A673 (cell line): ENCODE data around the gene SPATS2L. TPM values are rescaled to one million over a fixed set of nuclear protein-coding genes. Genes with fewer than 3 reads are reported as not detected.

Experiments used
- BruUV-seq: library from RNA; stranded (reverse); fragments of 400-500 nt; replicated peaks from 2 replicates; lab custom pipeline; 2021; lab: Mats Ljungman, UMichigan
- CTCF ChIA-PET: fragments of 300-600 bp; sonication (Branson Sonifier 250); formaldehyde crosslinking; loops from one replicate; lab custom pipeline; 2022; ENCODE audit warnings: antibody characterized with exemption; lab: Charles Lee
- POLR2A ChIA-PET: fragments of 300-600 bp; sonication (Branson Sonifier 250); formaldehyde crosslinking; loops from one replicate; lab custom pipeline; 2022; ENCODE audit warnings: antibody characterized with exemption; ENCODE audit not compliant: low non-redundant PET; lab: Charles Lee
- DNase-seq: peaks from one replicate; pipeline ENCODE4 v3.0.0-alpha.2; 2015; ENCODE audit warnings: low spot score
- H3K27ac ChIP-seq: fragments of 200-600 bp; sonication (generic); 2 replicates; pipeline ENCODE4 v1.5.1; 2016; ENCODE audit warnings: mixed run types, low read depth, mild to moderate bottlenecking, mixed read lengths, antibody characterized with exemption, low read length; ENCODE audit not compliant: poor library complexity, severe bottlenecking
- H3K27me3 ChIP-seq: fragments of 200-600 bp; sonication (generic); replicated peaks from 2 replicates; pipeline ENCODE4 v1.6.1; 2017; ENCODE audit warnings: mixed run types, low read depth, mild to moderate bottlenecking, mixed read lengths, antibody characterized with exemption, low read length; ENCODE audit not compliant: insufficient read depth, poor library complexity
- H3K36me3 ChIP-seq: fragments of 200-600 bp; sonication (generic); 2 replicates; pipeline ENCODE4 v1.6.1; 2016; ENCODE audit warnings: mixed run types, mild to moderate bottlenecking, mixed read lengths, antibody characterized with exemption, low read length; ENCODE audit not compliant: insufficient read depth, poor library complexity, severe bottlenecking
- H3K4me1 ChIP-seq: fragments of 200-600 bp; sonication (generic); 2 replicates; pipeline ENCODE4 v1.6.1; 2017; ENCODE audit warnings: mixed run types, mild to moderate bottlenecking, mixed read lengths, antibody characterized with exemption, low read length; ENCODE audit not compliant: insufficient read depth, poor library complexity, severe bottlenecking
- H3K4me3 ChIP-seq: fragments of 200-600 bp; sonication (generic); 2 replicates; pipeline ENCODE4 v1.5.1; 2016; ENCODE audit warnings: low read depth, mixed run types, mild to moderate bottlenecking, mixed read lengths, low read length; ENCODE audit not compliant: poor library complexity, severe bottlenecking
- H3K9me3 ChIP-seq: fragments of 200-600 bp; sonication (generic); 2 replicates; pipeline ENCODE4 v1.6.1; 2016; ENCODE audit warnings: mixed run types, low read depth, mild to moderate bottlenecking, mixed read lengths, antibody characterized with exemption, low read length; ENCODE audit not compliant: poor library complexity, severe bottlenecking
- CTCF ChIP-seq: fragments of 300-800, 200-600 bp; sonication (generic); conservative IDR thresholded peaks from 2 replicates; pipeline ENCODE4 v1.5.1; 2017; ENCODE audit warnings: low read depth, mild to moderate bottlenecking, antibody characterized with exemption, low read length, moderate library complexity, mixed read lengths
- EZH2 ChIP-seq: fragments of 200-600 bp; sonication (generic); IDR thresholded peaks from 2 replicates; pipeline ENCODE4 v1.6.1; 2017; ENCODE audit warnings: borderline replicate concordance, low read depth, mild to moderate bottlenecking, mixed read lengths, antibody characterized with exemption, low read length; ENCODE audit not compliant: poor library complexity, severe bottlenecking
- intact Hi-C: fragments of 100-400 bp; cut with micrococcal nuclease; formaldehyde crosslinking; loops from one replicate; pipeline ENCODE4 v1.10.0; 2022; ENCODE audit not compliant: unreplicated experiment
- total RNA-seq: library from RNA; stranded (reverse); gene quantifications from 2 replicates; pipeline ENCODE4 v1.2.3, GENCODE V29; 2021

SPATS2L gene
- total RNA-seq, 1 experiment from 2014 or later: 10.0 TPM

GRCh38 chr2:200258881-200259576, 47.5 kb upstream of the SPATS2L start:
- no TSS peak for BruUV-seq

GRCh38 chr2:200259577-200259957, 46.9 kb upstream of the SPATS2L start:
- TF ChIP-seq CTCF (no peak), EZH2 (no peak)
- DNase-seq: no peak
- no TSS peak for BruUV-seq
- Histone ChIP-seq H3K9me3 (no peaks in the 10 kb centered on the region), H3K36me3 (no peaks in the 10 kb centered on the region), H3K4me1 (no peaks in the 10 kb centered on the region), H3K27me3 (peaks cover 4% of the 10 kb centered on the region), H3K27ac (no peak overlapping the region), H3K4me3 (no peak overlapping the region)
- intact Hi-C loops: no loop called here
- POLR2A ChIA-PET: no interaction called here
- CTCF ChIA-PET: no interaction called here

More at GRCh38 chr2:200258881-200259576, 47.5 kb upstream of the SPATS2L start:
- no peak for DNase-seq
- Histone ChIP-seq H3K4me1 (no peaks in the 10 kb centered on the region), H3K4me3 (no peak overlapping the region), H3K9me3 (no peaks in the 10 kb centered on the region), H3K27ac (no peak overlapping the region), H3K36me3 (no peaks in the 10 kb centered on the region), H3K27me3 (peaks cover 4% of the 10 kb centered on the region)
- no peak for TF ChIP-seq CTCF
- intact Hi-C loops: no loop called here
- ChIA-PET POLR2A (no interaction called here), CTCF (no interaction called here)

- CTCF ChIA-PET: no interaction called here
- no TSS peak for BruUV-seq
Measured at GRCh38 chr2:200262047-200262446, 44.4 kb upstream of the SPATS2L start.

More at GRCh38 chr2:200262047-200262446, 44.4 kb upstream of the SPATS2L start:
- POLR2A ChIA-PET: no interaction called here
- no peak overlapping the region for H3K4me3 ChIP-seq
- H3K36me3 ChIP-seq: no peaks in the 10 kb centered on the region
- no peaks in the 10 kb centered on the region for H3K9me3 ChIP-seq
- no peak overlapping the region for H3K27ac ChIP-seq
- intact Hi-C loops: no loop called here
- DNase-seq: no peak
- no peak for TF ChIP-seq CTCF
- no peak for TF ChIP-seq EZH2
- H3K4me1 ChIP-seq: no peaks in the 10 kb centered on the region
- peaks cover 4% of the 10 kb centered on the region for H3K27me3 ChIP-seq
